PC-9 (cell line): ENCODE measurements around the gene ALPG.

ENCODE experiments used
- EZH2 ChIP-seq: fragments of 200-600 bp; sonication (generic); IDR thresholded peaks from 2 replicates; pipeline ENCODE4 v1.8.0; 2017; ENCODE audit warnings: antibody characterized with exemption, low read depth
- TF ChIP-seq, protein P1 (sequence below): fragments of 200-600 bp; sonication (generic); conservative IDR thresholded peaks from 2 replicates; pipeline ENCODE4 v1.6.1; 2017; ENCODE audit warnings: mixed run types, antibody characterized with exemption, mild to moderate bottlenecking, moderate library complexity

DNA sequence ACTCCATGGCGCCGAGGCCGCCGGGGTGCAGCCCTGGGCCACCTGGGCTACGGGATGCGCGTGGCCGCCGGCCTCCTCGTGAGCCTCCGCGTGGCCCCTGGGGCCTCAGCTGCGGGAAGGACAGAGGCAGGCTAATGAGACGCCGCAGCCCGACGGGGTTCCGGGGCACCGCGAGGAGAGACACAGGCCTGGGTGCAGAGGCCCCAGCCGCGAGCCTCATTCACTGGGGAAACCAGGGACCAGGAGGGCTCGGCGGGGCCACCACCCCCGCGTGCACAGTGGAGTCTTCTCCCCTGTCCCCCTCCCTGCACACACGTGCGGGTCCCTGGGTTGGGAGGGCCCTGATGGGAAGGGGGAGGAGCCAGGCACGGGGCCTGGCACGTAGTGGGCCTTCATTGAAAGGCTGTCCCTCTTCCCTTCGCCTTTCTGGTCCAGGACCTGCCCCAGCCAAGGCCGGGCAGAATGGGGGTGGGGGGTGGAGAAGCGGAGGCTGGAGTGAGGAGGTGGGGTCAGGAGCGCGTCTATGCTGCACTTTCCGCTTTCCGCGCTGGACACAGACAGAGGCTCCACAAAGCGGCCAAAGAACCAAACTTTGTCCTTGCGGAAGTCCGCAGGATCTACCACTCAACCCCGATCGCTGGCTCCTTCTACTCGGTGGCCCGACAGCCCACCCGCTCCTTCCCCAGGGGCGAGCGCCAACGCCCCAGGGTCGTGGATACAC, 19.0 kb upstream of the ALPG start:
- TF ChIP-seq, protein P1, sequence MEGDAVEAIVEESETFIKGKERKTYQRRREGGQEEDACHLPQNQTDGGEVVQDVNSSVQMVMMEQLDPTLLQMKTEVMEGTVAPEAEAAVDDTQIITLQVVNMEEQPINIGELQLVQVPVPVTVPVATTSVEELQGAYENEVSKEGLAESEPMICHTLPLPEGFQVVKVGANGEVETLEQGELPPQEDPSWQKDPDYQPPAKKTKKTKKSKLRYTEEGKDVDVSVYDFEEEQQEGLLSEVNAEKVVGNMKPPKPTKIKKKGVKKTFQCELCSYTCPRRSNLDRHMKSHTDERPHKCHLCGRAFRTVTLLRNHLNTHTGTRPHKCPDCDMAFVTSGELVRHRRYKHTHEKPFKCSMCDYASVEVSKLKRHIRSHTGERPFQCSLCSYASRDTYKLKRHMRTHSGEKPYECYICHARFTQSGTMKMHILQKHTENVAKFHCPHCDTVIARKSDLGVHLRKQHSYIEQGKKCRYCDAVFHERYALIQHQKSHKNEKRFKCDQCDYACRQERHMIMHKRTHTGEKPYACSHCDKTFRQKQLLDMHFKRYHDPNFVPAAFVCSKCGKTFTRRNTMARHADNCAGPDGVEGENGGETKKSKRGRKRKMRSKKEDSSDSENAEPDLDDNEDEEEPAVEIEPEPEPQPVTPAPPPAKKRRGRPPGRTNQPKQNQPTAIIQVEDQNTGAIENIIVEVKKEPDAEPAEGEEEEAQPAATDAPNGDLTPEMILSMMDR = no peak
- TF ChIP-seq EZH2 = no peak
